ENCODE results near the gene KIF1B. TPM values are rescaled to one million over a fixed set of nuclear protein-coding genes. Genes with fewer than 3 reads are reported as not detected.

KIF1B gene
- total RNA-seq, 2 experiments from 2014 or later, result 7.9 to 9.7 TPM

DNA sequence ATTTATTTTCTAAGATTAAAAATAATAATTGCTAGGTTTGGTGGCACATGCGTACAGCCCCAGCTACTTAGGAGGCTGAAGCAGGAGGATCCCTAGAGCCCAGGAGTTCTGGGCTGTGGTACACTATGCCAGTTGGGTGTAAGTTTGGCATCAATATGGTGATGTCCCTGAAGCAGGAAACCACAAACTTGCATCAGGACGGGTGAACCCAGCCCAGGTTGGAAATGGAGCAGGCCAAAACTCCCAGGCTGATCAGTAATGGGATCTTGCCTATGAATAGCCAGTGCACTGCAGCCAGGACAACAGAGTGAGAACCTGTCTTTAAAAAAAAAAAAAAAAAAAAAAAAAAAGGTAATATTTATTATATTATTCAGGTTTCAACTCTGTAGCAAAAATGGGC, 96.1 kb downstream of the KIF1B start:
- TF ChIP-seq, protein P1, sequence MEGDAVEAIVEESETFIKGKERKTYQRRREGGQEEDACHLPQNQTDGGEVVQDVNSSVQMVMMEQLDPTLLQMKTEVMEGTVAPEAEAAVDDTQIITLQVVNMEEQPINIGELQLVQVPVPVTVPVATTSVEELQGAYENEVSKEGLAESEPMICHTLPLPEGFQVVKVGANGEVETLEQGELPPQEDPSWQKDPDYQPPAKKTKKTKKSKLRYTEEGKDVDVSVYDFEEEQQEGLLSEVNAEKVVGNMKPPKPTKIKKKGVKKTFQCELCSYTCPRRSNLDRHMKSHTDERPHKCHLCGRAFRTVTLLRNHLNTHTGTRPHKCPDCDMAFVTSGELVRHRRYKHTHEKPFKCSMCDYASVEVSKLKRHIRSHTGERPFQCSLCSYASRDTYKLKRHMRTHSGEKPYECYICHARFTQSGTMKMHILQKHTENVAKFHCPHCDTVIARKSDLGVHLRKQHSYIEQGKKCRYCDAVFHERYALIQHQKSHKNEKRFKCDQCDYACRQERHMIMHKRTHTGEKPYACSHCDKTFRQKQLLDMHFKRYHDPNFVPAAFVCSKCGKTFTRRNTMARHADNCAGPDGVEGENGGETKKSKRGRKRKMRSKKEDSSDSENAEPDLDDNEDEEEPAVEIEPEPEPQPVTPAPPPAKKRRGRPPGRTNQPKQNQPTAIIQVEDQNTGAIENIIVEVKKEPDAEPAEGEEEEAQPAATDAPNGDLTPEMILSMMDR (IDR thresholded peaks at IDR 0.05), result no peak
- Mint-ChIP-seq H3K4me3 (no peak overlapping the region), H3K27ac (no peak overlapping the region), H3K9me3 (no peaks in the 10 kb centered on the region), H3K27me3 (no peaks in the 10 kb centered on the region), H3K36me3 (ENCODE audit: low read depth) (peaks cover 16% of the 10 kb centered on the region), H3K4me1 (ENCODE audit: low read depth) (peaks cover 11% of the 10 kb centered on the region)
- Histone ChIP-seq H3K4me1 (ENCODE audit: insufficient read depth, low read length) (peaks cover 4% of the 10 kb centered on the region), H3K27me3 (ENCODE audit: control insufficient read depth in 1 of 2, insufficient read depth in 2 of 2, low read length in 2 of 2) (no peaks in the 10 kb centered on the region), H3K36me3 (ENCODE audit: insufficient read depth, low read length) (peaks cover 13% of the 10 kb centered on the region), H3K4me3 (ENCODE audit: low read length) (no peak overlapping the region), H3K27ac (ENCODE audit: low read depth in 1 of 2, low read length in 2 of 2) (no peak overlapping the region), H3K9me3 (ENCODE audit: control insufficient read depth in 1 of 2, insufficient read depth in 1 of 2, low read length in 2 of 2) (no peaks in the 10 kb centered on the region)
- intact Hi-C loops (cut with DNase I, micrococcal nuclease), result no loop called here
- CTCF ChIA-PET, result no interaction called here
- POLR2A ChIA-PET, result no interaction called here
- DNase-seq, result no peak
- no peak for ATAC-seq (ENCODE audit: poor library complexity)

DNA sequence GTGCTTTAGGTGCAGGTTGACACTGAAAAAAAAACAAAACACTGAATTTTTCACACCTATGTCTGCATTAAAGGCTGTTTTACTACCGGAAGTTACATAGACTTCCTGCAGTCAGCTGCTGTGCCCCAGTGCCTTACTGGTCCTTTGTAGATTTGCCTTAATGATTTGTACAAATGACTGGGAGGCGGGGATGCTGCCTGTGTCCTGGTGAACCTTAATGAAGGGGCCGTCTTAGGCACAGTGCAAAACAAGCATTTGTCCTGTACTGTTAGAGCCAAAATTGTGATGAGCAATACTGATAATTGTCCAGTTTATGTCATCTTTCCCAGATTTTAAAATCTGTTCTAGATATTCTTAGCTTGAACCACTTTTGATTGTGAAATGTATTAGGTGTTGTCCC, 97.6 kb downstream of the KIF1B start:
- peak in 8 of 14 experiments; percentile 2 to 81 (median 26) for DNase-seq
- Mint-ChIP-seq H3K36me3 (ENCODE audit: low read depth) (peaks cover 16% of the 10 kb centered on the region), H3K9me3 (no peaks in the 10 kb centered on the region), H3K27ac (peak overlapping the region; percentile 89), H3K4me3 (no peak overlapping the region), H3K4me1 (ENCODE audit: low read depth) (peaks cover 11% of the 10 kb centered on the region), H3K27me3 (no peaks in the 10 kb centered on the region)
- CTCF ChIA-PET, result no interaction called here
- intact Hi-C loops (cut with DNase I, micrococcal nuclease), result loop anchor here (1.0 to 2.0 kb wide), 2 partner anchors 11 to 17 kb away; no protein-coding TSS in a partner anchor
- TF ChIP-seq, protein P1 (IDR thresholded peaks at IDR 0.05), result no peak
- POLR2A ChIA-PET, result interaction anchor here (1.3 kb wide), 1 partner anchor 91 kb away, joined by 3 read pairs; the partner anchor contains the start of gene PGD
- H3K27ac ChIP-seq (ENCODE audit: low read depth in 1 of 2, low read length in 2 of 2), result no peak overlapping the region
- H3K9me3 ChIP-seq (ENCODE audit: control insufficient read depth in 1 of 2, insufficient read depth in 1 of 2, low read length in 2 of 2), result no peaks in the 10 kb centered on the region
- H3K4me1 ChIP-seq (ENCODE audit: insufficient read depth, low read length), result peaks cover 4% of the 10 kb centered on the region
- ATAC-seq (ENCODE audit: poor library complexity), result peak; percentile 93
- H3K4me3 ChIP-seq (ENCODE audit: low read length), result no peak overlapping the region
- H3K36me3 ChIP-seq (ENCODE audit: insufficient read depth, low read length), result peaks cover 10% of the 10 kb centered on the region
- H3K27me3 ChIP-seq (ENCODE audit: control insufficient read depth in 1 of 2, insufficient read depth in 2 of 2, low read length in 2 of 2), result no peaks in the 10 kb centered on the region

DNA sequence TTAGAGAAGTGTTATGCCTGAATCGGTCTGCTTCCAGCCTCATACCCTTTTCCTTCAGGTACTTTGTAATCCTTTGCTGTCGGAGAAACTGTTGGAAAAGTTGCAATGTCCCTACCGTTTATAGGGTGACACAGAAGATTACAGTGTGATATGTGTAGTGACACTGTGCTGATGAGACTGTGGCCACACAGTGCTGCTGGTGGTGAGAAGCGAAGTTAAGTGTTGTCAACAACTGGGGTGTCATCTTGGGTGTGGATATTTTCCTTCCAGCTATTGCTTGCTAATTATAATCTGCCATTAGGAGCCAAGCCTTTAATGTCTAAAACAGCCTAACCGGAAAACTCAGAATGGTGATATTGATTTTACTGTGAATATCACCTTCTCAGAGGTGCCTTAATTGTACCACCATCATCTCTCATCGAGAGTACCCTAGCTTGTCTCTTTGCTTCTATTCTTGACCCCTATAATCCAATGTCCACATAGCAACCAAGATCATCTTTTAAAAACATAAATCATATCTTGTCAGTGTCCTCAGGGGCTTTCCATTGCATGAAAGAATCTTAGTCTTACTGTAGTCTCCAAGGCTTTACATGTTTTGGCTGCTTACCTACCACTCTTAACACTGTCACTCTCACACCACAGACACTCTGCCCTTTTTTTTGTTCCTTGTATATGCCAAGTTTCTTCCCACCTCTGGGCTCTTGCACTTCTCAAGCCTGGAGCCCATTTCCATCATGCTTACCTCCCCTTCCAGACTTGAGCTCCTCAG, 99.1 kb downstream of the KIF1B start:
- ChIA-PET CTCF (no interaction called here), POLR2A (no interaction called here)
- peaks cover 4% of the 10 kb centered on the region for H3K4me1 ChIP-seq (ENCODE audit: insufficient read depth, low read length)
- H3K9me3 Mint-ChIP-seq, result no peaks in the 10 kb centered on the region
- intact Hi-C loops (cut with DNase I, micrococcal nuclease), result loop anchor here in 1 of 2 experiments (2.0 kb wide), 1 partner anchor 15 kb away; no protein-coding TSS in a partner anchor
- ATAC-seq (ENCODE audit: poor library complexity), result no peak
- no peak overlapping the region for H3K27ac ChIP-seq (ENCODE audit: low read depth in 1 of 2, low read length in 2 of 2)
- no peaks in the 10 kb centered on the region for H3K9me3 ChIP-seq (ENCODE audit: control insufficient read depth in 1 of 2, insufficient read depth in 1 of 2, low read length in 2 of 2)
- no peak overlapping the region for H3K27ac Mint-ChIP-seq
- no peaks in the 10 kb centered on the region for H3K27me3 ChIP-seq (ENCODE audit: control insufficient read depth in 1 of 2, insufficient read depth in 2 of 2, low read length in 2 of 2)
- no peak overlapping the region for H3K4me3 Mint-ChIP-seq
- peaks cover 8% of the 10 kb centered on the region for H3K36me3 Mint-ChIP-seq (ENCODE audit: low read depth)
- DNase-seq, result no peak
- no peak overlapping the region for H3K4me3 ChIP-seq (ENCODE audit: low read length)
- peaks cover 11% of the 10 kb centered on the region for H3K4me1 Mint-ChIP-seq (ENCODE audit: low read depth)
- TF ChIP-seq, protein P1 (IDR thresholded peaks at IDR 0.05), result no peak
- H3K27me3 Mint-ChIP-seq, result no peaks in the 10 kb centered on the region
- H3K36me3 ChIP-seq (ENCODE audit: insufficient read depth, low read length), result peaks cover 2% of the 10 kb centered on the region
